HepG2 (cell line): ENCODE results near the gene RETREG2. TPM values are rescaled to one million over a fixed set of nuclear protein-coding genes. Genes with fewer than 3 reads are reported as not detected.

Source experiments
- ATAC-seq: fragments of 200-7000 bp; cut with Tn5 transposase; 3 replicates; pipeline ENCODE4 v1.9.1; 2020; ENCODE audit warnings: mild to moderate bottlenecking, moderate library complexity
- BruUV-seq: library from RNA; stranded (reverse); fragments of 400-500 nt; replicated peaks from 2 replicates; lab custom pipeline; 2021; lab: Mats Ljungman, UMichigan
- CTCF ChIA-PET: fragments of 300-600 bp; formaldehyde crosslinking; extraction: SDS; loops from one replicate; lab custom pipeline; 2021; ENCODE audit warnings: low total read pairs, inconsistent platforms, low intra/inter-chr PET ratio; lab: Yijun Ruan, JAX
- POLR2A ChIA-PET: fragments of 350-600 bp; sonication (Branson Sonifier 250); formaldehyde crosslinking; loops from one replicate; lab custom pipeline; 2020; ENCODE audit warnings: antibody characterized with exemption, inconsistent platforms; lab: Yijun Ruan, JAX
- DNase-seq: peaks from one replicate; pipeline ENCODE4 v3.0.0-alpha.2; 2015; ENCODE audit warnings: low spot score
- FAIRE-seq: peaks from 3 replicates; lab custom pipeline; 2011; peaks lifted over from hg19 to GRCh38; lab: Jason Lieb, UNC
- H2AFZ ChIP-seq: one replicate; pipeline ENCODE4 v1.6.1; 2011; ENCODE audit warnings: low read length, inconsistent platforms
- H3K27ac ChIP-seq: fragments of 300-600 bp; 3 replicates; pipeline ENCODE4 v1.8.0; 2011; ENCODE audit warnings: mixed run types, mild to moderate bottlenecking, mixed read lengths, low read length, inconsistent platforms; ENCODE audit not compliant: insufficient read depth; ENCODE audit errors: extremely low read length
- H3K27me3 ChIP-seq, 2 experiments: fragments of 200-600 bp in 1 of 2; 2 replicates in 1 of 2; 3 replicates in 1 of 2; pipeline versions ENCODE4 v1.6.0 to v1.8.0; 2011; ENCODE audit warnings: low read length in 2 of 2, mild to moderate bottlenecking in 2 of 2, moderate library complexity in 2 of 2, inconsistent platforms in 1 of 2; ENCODE audit not compliant: insufficient read depth in 2 of 2, control insufficient read depth in 1 of 2
- H3K36me3 ChIP-seq, 2 experiments: fragments of 200-600 bp in 1 of 2; replicated peaks in 1 of 2; 2 replicates in 1 of 2; 3 replicates in 1 of 2; pipeline versions ENCODE4 v1.5.1 to v1.8.0; 2011; ENCODE audit warnings: low read length in 2 of 2, inconsistent platforms in 1 of 2; ENCODE audit not compliant: insufficient read depth in 2 of 2, control insufficient read depth in 1 of 2
- H3K4me1 ChIP-seq: 2 replicates; pipeline ENCODE4 v1.5.1; 2012; ENCODE audit warnings: low read length, inconsistent platforms; ENCODE audit not compliant: insufficient read depth
- H3K4me2 ChIP-seq: 2 replicates; pipeline ENCODE4 v1.6.0; 2011; ENCODE audit warnings: low read depth, low read length, inconsistent platforms
- H3K4me3 ChIP-seq, 3 experiments: fragments of 200-600 bp in 1 of 3; sonication (generic), shearing (Covaris generic) in 1 of 3; replicated peaks in 1 of 3; 2 replicates each; pipeline ENCODE4 v1.5.1; 2011 to 2016; ENCODE audit warnings: low read length in 3 of 3, inconsistent platforms in 2 of 3, low read depth in 2 of 3, mild to moderate bottlenecking in 2 of 3, control low read depth in 1 of 3, mixed read lengths in 1 of 3; ENCODE audit not compliant: insufficient read depth in 1 of 3
- H3K79me2 ChIP-seq: one replicate; pipeline ENCODE4 v1.6.1; 2011; ENCODE audit warnings: low read length, inconsistent platforms; ENCODE audit not compliant: insufficient read depth
- H3K9ac ChIP-seq: 2 replicates; pipeline ENCODE4 v1.6.0; 2011; ENCODE audit warnings: mild to moderate bottlenecking, low read depth, low read length, inconsistent platforms; ENCODE audit not compliant: insufficient read depth
- H3K9me3 ChIP-seq: 2 replicates; pipeline ENCODE4 v1.5.1; 2012; ENCODE audit warnings: mild to moderate bottlenecking, low read length
- H4K20me1 ChIP-seq: 2 replicates; pipeline ENCODE4 v1.6.0; 2011; ENCODE audit warnings: inconsistent platforms, mild to moderate bottlenecking, low read length, moderate library complexity; ENCODE audit not compliant: insufficient read depth
- CCAR2 ChIP-seq: fragments of 200-400 bp; formaldehyde crosslinking; optimal IDR thresholded peaks from 2 replicates; pipeline ENCODE3; 2018; ENCODE audit warnings: low read depth, mild to moderate bottlenecking, low read length, moderate library complexity
- E2F5 ChIP-seq: sonication (generic); formaldehyde crosslinking; conservative IDR thresholded peaks from 2 replicates; pipeline ENCODE4 v1.4.0; 2020; ENCODE audit warnings: missing genetic modification reagents
- KDM3A ChIP-seq: IDR thresholded peaks from 2 replicates; pipeline ENCODE4 v1.6.1; 2018; ENCODE audit warnings: low read depth, missing compliant biosample characterization
- MEF2D ChIP-seq: sonication (generic); formaldehyde crosslinking; IDR thresholded peaks from 2 replicates; pipeline ENCODE4 v1.5.1; 2020; ENCODE audit warnings: mild to moderate bottlenecking, missing genetic modification reagents
- NR2F2 ChIP-seq: IDR thresholded peaks from 2 replicates; pipeline ENCODE4 v1.6.1; 2012; ENCODE audit warnings: low read depth, inconsistent platforms, borderline replicate concordance
- PHF5A ChIP-seq: IDR thresholded peaks from one replicate; pipeline ENCODE4 v1.6.1; 2018; ENCODE audit warnings: low read depth, missing genetic modification reagents; ENCODE audit not compliant: unreplicated experiment
- SP2 ChIP-seq: sonication (generic); formaldehyde crosslinking; IDR thresholded peaks from 2 replicates; pipeline ENCODE4 v1.5.1; 2020; ENCODE audit warnings: mild to moderate bottlenecking, missing genetic modification reagents
- ZFP36L1 ChIP-seq: sonication (generic); formaldehyde crosslinking; IDR thresholded peaks from 2 replicates; pipeline ENCODE4 v1.8.0; 2022; ENCODE audit warnings: mild to moderate bottlenecking, missing genetic modification reagents, moderate library complexity
- ZNF10 ChIP-seq: sonication (generic); formaldehyde crosslinking; IDR thresholded peaks from 2 replicates; pipeline ENCODE4 v1.4.0; 2020; ENCODE audit warnings: mild to moderate bottlenecking, low read depth, missing genetic modification reagents, borderline replicate concordance
- ZNF367 ChIP-seq: sonication (generic); formaldehyde crosslinking; IDR thresholded peaks from 2 replicates; pipeline ENCODE4 v1.4.0; 2020; ENCODE audit warnings: missing genetic modification reagents, borderline replicate concordance
- WGBS: methylation state at CpG from one replicate; pipeline ENCODE4 v1.1.6; 2017; ENCODE audit warnings: low lambda C conversion rate; 5-methylcytosine and 5-hydroxymethylcytosine counted together
- in situ Hi-C: cut with HindIII; loops from 2 replicates; pipeline ENCODE4 v1.10.0; 2017; ENCODE audit warnings: low pct_unique_long_range_greater_than_20kb; ENCODE audit not compliant: extremely low pct_ligation_motif_present
- intact Hi-C: fragments of 100-400 bp; cut with micrococcal nuclease; formaldehyde crosslinking; loops from one replicate; pipeline ENCODE4 v1.10.0; 2022; ENCODE audit not compliant: unreplicated experiment
- polyA plus RNA-seq, 8 experiments: library from polyadenylated mRNA; depleted of rRNA in 3 of 8; stranded (reverse) in 7 of 8; unstranded in 1 of 8; fragments of >200 nt; fragmentation: Illumina TruSeq in 4 of 8; extraction: Trizol in 4 of 8; gene quantifications; 2 replicates each; pipeline versions ENCODE4 v1.2.1 to v1.2.3, GENCODE V29; 2011 to 2016; ENCODE audit warnings: low read depth in 4 of 8, missing spikeins in 1 of 8, mixed read lengths in 1 of 8; ENCODE audit not compliant: insufficient read depth in 1 of 8
- total RNA-seq, 5 experiments: library from RNA; depleted of rRNA; stranded (reverse); fragments of >200 nt; fragmentation: Illumina TruSeq; extraction: Trizol; gene quantifications; 2 replicates each; pipeline ENCODE4 v1.2.3, GENCODE V29; 2016; ENCODE audit warnings: low read depth in 1 of 5
- TF ChIP-seq, protein P1 (sequence below): IDR thresholded peaks from 2 replicates; pipeline ENCODE4 v1.6.1; 2016

The RETREG2 gene
- total and polyA plus RNA-seq, 2 of the 13 experiments (the other 11 are each of a cell fraction or from before 2014, with no cell fraction given), result 86.0 to 134 TPM

- Histone ChIP-seq H3K36me3 (peaks cover 3% of the 10 kb centered on the region in 2 experiments; a peak in 4 of 5 replicates), H2AFZ (no peak overlapping the region)
- no peak for TF ChIP-seq ZNF367 (CRISPR knock-in tag)
- no peak for TF ChIP-seq NR2F2
- TF ChIP-seq SP2, result no peak
- no peak for TF ChIP-seq PHF5A (CRISPR knock-in tag)
- no peak for TF ChIP-seq MEF2D
- TF ChIP-seq, protein P1, sequence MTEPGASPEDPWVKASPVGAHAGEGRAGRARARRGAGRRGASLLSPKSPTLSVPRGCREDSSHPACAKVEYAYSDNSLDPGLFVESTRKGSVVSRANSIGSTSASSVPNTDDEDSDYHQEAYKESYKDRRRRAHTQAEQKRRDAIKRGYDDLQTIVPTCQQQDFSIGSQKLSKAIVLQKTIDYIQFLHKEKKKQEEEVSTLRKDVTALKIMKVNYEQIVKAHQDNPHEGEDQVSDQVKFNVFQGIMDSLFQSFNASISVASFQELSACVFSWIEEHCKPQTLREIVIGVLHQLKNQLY (CRISPR knock-in tag), result no peak
- no peak for TF ChIP-seq ZNF10
- no peak for TF ChIP-seq E2F5 (CRISPR knock-in tag)
- TF ChIP-seq KDM3A (CRISPR knock-in tag), result no peak
- no peak for TF ChIP-seq ZFP36L1
- no peak for TF ChIP-seq CCAR2
- TF ChIP-seq, all 625 proteins: peak for 0
- H3K9ac ChIP-seq, result no peak overlapping the region
- intact Hi-C loops (no loop called here), in situ Hi-C loops (no loop called here)
- no peak overlapping the region for H3K4me2 ChIP-seq
- H3K4me3 ChIP-seq, result no peak overlapping the region
- H3K27ac ChIP-seq, result no peak overlapping the region
- ATAC-seq (no peak), FAIRE-seq (no peak), DNase-seq (no peak)
- no peaks in the 10 kb centered on the region for H4K20me1 ChIP-seq
- H3K79me2 ChIP-seq, result no peaks in the 10 kb centered on the region
- WGBS, result 42% methylated on average over 5 of the region's 5 CpGs
- peaks cover 17% of the 10 kb centered on the region for H3K4me1 ChIP-seq
- POLR2A ChIA-PET, result interaction anchor here (0.8 to 10.4 kb wide), 3 partner anchors 9 to 50 kb away, joined by 3 to 227 read pairs (median 5); partner anchors contain the start of genes CNPPD1 and ZFAND2B
- no TSS peak for BruUV-seq
- CTCF ChIA-PET, result no interaction called here
- H3K9me3 ChIP-seq, result no peaks in the 10 kb centered on the region
- peaks cover 0 to 2% of the 10 kb centered on the region in 2 experiments; a peak in 1 of 5 replicates for H3K27me3 ChIP-seq
Observed at GRCh38 chr2:219167997-219168396, 10.1 kb upstream of the RETREG2 start.
